Hepatic stellate cell (primary cell): ENCODE results near the gene SDK1.

ENCODE experiments used
- DNase-seq: peaks from one replicate; pipeline ENCODE4 v3.0.0; 2011; ENCODE audit warnings: low spot score

Gene SDK1

GRCh38 chr7:3408814-3409595 is 108.0 kb downstream of the SDK1 start:
- no peak for DNase-seq

GRCh38 chr7:3412871-3413270 is 111.8 kb downstream of the SDK1 start:
- no peak for DNase-seq

GRCh38 chr7:3415861-3416312 is 114.8 kb downstream of the SDK1 start:
- DNase-seq = no peak

- DNase-seq = no peak
These were observed 115.4 kb downstream of the SDK1 start for GRCh38 chr7:3416453-3416852.

GRCh38 chr7:3425087-3425486 is 124.0 kb downstream of the SDK1 start:
- DNase-seq = no peak

- no peak for DNase-seq
These were observed 125.0 kb downstream of the SDK1 start for GRCh38 chr7:3426064-3426463.

GRCh38 chr7:3427957-3428356 is 126.9 kb downstream of the SDK1 start:
- no peak for DNase-seq

- DNase-seq = no peak
These were observed 128.9 kb downstream of the SDK1 start for GRCh38 chr7:3429981-3430380.

- DNase-seq = no peak
These were observed 129.5 kb downstream of the SDK1 start for GRCh38 chr7:3430588-3430987.

GRCh38 chr7:3431306-3431705 is 130.3 kb downstream of the SDK1 start:
- DNase-seq = no peak

GRCh38 chr7:3432911-3433310 is 131.9 kb downstream of the SDK1 start:
- DNase-seq = no peak

GRCh38 chr7:3434611-3435010 is 133.6 kb downstream of the SDK1 start:
- no peak for DNase-seq

- DNase-seq = no peak
These were observed 135.1 kb downstream of the SDK1 start for GRCh38 chr7:3436112-3436511.

- DNase-seq = peak; percentile 25
These were observed 135.7 kb downstream of the SDK1 start for GRCh38 chr7:3436746-3437145.

GRCh38 chr7:3437467-3437866 is 136.4 kb downstream of the SDK1 start:
- DNase-seq = no peak

GRCh38 chr7:3438352-3438751 is 137.3 kb downstream of the SDK1 start:
- no peak for DNase-seq

- peak; percentile 53 for DNase-seq
These were observed 138.4 kb downstream of the SDK1 start for GRCh38 chr7:3439333-3440030.

- DNase-seq = no peak
These were observed 139.5 kb downstream of the SDK1 start for GRCh38 chr7:3440509-3440908.

- no peak for DNase-seq
These were observed 142.7 kb downstream of the SDK1 start for GRCh38 chr7:3443716-3444115.

GRCh38 chr7:3446786-3447185 is 145.7 kb downstream of the SDK1 start:
- no peak for DNase-seq

GRCh38 chr7:3451701-3452100 is 150.6 kb downstream of the SDK1 start:
- no peak for DNase-seq

- DNase-seq = no peak
These were observed 152.3 kb downstream of the SDK1 start for GRCh38 chr7:3453398-3453797.

GRCh38 chr7:3455806-3456595 is 154.9 kb downstream of the SDK1 start:
- DNase-seq = no peak
